GM12875 (cell line): ENCODE results near the gene KCNG2.

Experiments
- H3K4me3 ChIP-seq: one replicate; pipeline ENCODE4 v1.5.1; 2011; ENCODE audit warnings: low read depth, low read length, control low read depth
- CTCF ChIP-seq: IDR thresholded peaks from 2 replicates; pipeline ENCODE4 v1.5.1; 2011; ENCODE audit warnings: low read depth, mild to moderate bottlenecking, control low read depth, inconsistent platforms, low read length, moderate library complexity, borderline replicate concordance; ENCODE audit not compliant: insufficient read depth

KCNG2 gene

GRCh38 chr18:79922971-79923411 is 125.3 kb downstream of the KCNG2 start:
- TF ChIP-seq CTCF = no peak
- no peak overlapping the region for H3K4me3 ChIP-seq

GRCh38 chr18:79923896-79924585 is 126.3 kb downstream of the KCNG2 start:
- no peak for TF ChIP-seq CTCF

GRCh38 chr18:79924814-79925731 is 127.3 kb downstream of the KCNG2 start:
- no peak for TF ChIP-seq CTCF
- H3K4me3 ChIP-seq = no peak overlapping the region

More at GRCh38 chr18:79923896-79924585, 126.3 kb downstream of the KCNG2 start:
- H3K4me3 ChIP-seq = no peak overlapping the region

GRCh38 chr18:79926306-79926705 is 128.6 kb downstream of the KCNG2 start:
- no peak for TF ChIP-seq CTCF

GRCh38 chr18:79926715-79927606 is 129.2 kb downstream of the KCNG2 start:
- no peak overlapping the region for H3K4me3 ChIP-seq
- no peak for TF ChIP-seq CTCF

More at GRCh38 chr18:79926306-79926705, 128.6 kb downstream of the KCNG2 start:
- H3K4me3 ChIP-seq = no peak overlapping the region

GRCh38 chr18:79927607-79928562 is 130.1 kb downstream of the KCNG2 start:
- no peak for TF ChIP-seq CTCF
- no peak overlapping the region for H3K4me3 ChIP-seq
